Ishikawa (cell line): Measurements from ENCODE around the gene TNFSF13B.

Experiments used
- EGR1 ChIP-seq: IDR thresholded peaks from 2 replicates; pipeline ENCODE4 v1.6.1; 2012
- EP300 ChIP-seq: IDR thresholded peaks from 2 replicates; pipeline ENCODE4 v1.6.1; 2012; ENCODE audit warnings: borderline replicate concordance
- REST ChIP-seq: IDR thresholded peaks from 2 replicates; pipeline ENCODE4 v1.6.1; 2012; ENCODE audit warnings: low read depth, mild to moderate bottlenecking

- TF ChIP-seq EGR1, result no peak
- TF ChIP-seq REST, result no peak
- no peak for TF ChIP-seq EP300
These were observed 46.9 kb downstream of the TNFSF13B start for GRCh38 chr13:108316413-108316812.
